HEK293T (cell line): ENCODE results near the gene RLF.

Experiments
- ARNT ChIP-seq: fragments of 450-650 bp; IDR thresholded peaks from 2 replicates; pipeline ENCODE4 v1.6.1; 2017; ENCODE audit warnings: mild to moderate bottlenecking
- ELF4 ChIP-seq: fragments of 450-650 bp; IDR thresholded peaks from 2 replicates; pipeline ENCODE4 v1.6.1; 2017; ENCODE audit warnings: antibody characterized with exemption
- FOXA1 ChIP-seq: fragments of 450-650 bp; IDR thresholded peaks from 2 replicates; pipeline ENCODE4 v1.6.1; 2016; ENCODE audit warnings: mild to moderate bottlenecking
- FOXM1 ChIP-seq: fragments of 450-650 bp; IDR thresholded peaks from 2 replicates; pipeline ENCODE4 v1.6.1; 2017; ENCODE audit warnings: mild to moderate bottlenecking, borderline replicate concordance
- LEF1 ChIP-seq: fragments of 450-650 bp; IDR thresholded peaks from 2 replicates; pipeline ENCODE4 v1.6.1; 2017; ENCODE audit warnings: mild to moderate bottlenecking, borderline replicate concordance
- NFRKB ChIP-seq: fragments of 450-650 bp; IDR thresholded peaks from 2 replicates; pipeline ENCODE4 v1.6.1; 2016; ENCODE audit warnings: mild to moderate bottlenecking, moderate library complexity
- SP1 ChIP-seq: fragments of 450-650 bp; IDR thresholded peaks from 2 replicates; pipeline ENCODE4 v1.6.1; 2017
- TARDBP ChIP-seq: fragments of 450-650 bp; IDR thresholded peaks from 2 replicates; pipeline ENCODE4 v1.6.1; 2016

DNA sequence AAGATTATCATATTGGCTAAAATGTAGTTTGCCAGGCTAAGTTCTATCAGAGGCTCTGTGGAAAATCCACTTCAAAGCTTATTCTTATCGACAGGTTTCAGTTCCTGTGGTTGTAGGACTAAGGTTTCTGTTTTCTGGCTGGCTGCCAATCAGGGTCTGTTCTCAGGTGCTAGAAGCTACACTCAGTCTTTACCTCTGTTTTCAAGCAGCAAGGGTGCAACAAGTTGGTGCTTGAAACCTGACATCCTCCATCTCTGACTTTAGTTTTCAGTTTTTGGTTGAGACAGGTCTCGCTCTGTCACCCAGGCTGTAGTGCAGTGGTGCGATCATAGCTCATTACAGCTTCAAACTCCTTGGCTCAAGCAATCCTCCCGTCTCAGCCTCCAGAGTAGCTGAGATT is 71.3 kb downstream of the RLF start:
- TF ChIP-seq FOXA1 (no peak), ELF4 (no peak), NFRKB (no peak), FOXM1 (no peak), SP1 (no peak), TARDBP (no peak), ARNT (no peak), LEF1 (no peak)
